ENCODE measurements around the gene TMPRSS6.
A peak's percentile ranks its signal among the peaks of the same experiment; 100 is the strongest.

Gene TMPRSS6

DNA sequence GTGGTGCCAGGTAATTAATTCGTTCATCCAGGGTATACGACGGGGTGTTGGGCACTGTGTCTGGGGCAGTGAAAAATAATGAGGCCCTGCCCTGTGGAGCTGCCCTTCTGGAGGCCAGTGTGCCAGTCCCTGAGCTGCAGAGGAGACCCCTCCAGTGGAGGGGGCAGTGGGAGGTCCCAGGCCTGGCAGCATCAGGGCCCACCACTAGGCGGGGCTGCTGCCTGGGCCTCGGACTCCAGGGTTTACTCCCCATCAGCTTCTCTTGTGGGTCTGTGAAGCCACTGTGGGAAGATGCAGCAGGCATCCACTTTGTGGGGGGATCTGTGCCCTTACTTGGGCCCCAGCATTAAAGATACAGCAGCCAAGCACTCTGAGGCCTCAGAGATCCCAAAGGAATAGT is 17.4 kb upstream of the TMPRSS6 start:
- Histone ChIP-seq H3K79me2 (ENCODE audit: insufficient read depth, low read length) (no peaks in the 10 kb centered on the region), H3K4me1 (ENCODE audit: insufficient read depth, low read length, severe bottlenecking) (no peaks in the 10 kb centered on the region), H3K4me3 (ENCODE audit: low read depth, low read length, poor library complexity, severe bottlenecking) (no peak overlapping the region), H3K9me2 (ENCODE audit: low read depth, low read length) (no peaks in the 10 kb centered on the region), H4K20me1 (ENCODE audit: insufficient read depth, low read length) (no peaks in the 10 kb centered on the region), H3K27me3 (ENCODE audit: insufficient read depth, low read length) (peaks cover 3% of the 10 kb centered on the region; the same call in 1 of the 2 replicates), H3F3A (ENCODE audit: insufficient read depth, low read length) (no peaks in the 10 kb centered on the region), H3K4me2 (ENCODE audit: low read length) (no peak overlapping the region), H3K9me3 (ENCODE audit: low read length) (no peaks in the 10 kb centered on the region), H3K27ac (ENCODE audit: low read depth, low read length, poor library complexity, severe bottlenecking) (no peak overlapping the region), H3K36me3 (ENCODE audit: insufficient read depth, low read length) (no peaks in the 10 kb centered on the region), H3K9ac (ENCODE audit: low read length) (no peak overlapping the region), H2AFZ (ENCODE audit: low read length) (no peak overlapping the region)
- TF ChIP-seq, protein P1, sequence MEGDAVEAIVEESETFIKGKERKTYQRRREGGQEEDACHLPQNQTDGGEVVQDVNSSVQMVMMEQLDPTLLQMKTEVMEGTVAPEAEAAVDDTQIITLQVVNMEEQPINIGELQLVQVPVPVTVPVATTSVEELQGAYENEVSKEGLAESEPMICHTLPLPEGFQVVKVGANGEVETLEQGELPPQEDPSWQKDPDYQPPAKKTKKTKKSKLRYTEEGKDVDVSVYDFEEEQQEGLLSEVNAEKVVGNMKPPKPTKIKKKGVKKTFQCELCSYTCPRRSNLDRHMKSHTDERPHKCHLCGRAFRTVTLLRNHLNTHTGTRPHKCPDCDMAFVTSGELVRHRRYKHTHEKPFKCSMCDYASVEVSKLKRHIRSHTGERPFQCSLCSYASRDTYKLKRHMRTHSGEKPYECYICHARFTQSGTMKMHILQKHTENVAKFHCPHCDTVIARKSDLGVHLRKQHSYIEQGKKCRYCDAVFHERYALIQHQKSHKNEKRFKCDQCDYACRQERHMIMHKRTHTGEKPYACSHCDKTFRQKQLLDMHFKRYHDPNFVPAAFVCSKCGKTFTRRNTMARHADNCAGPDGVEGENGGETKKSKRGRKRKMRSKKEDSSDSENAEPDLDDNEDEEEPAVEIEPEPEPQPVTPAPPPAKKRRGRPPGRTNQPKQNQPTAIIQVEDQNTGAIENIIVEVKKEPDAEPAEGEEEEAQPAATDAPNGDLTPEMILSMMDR (IDR thresholded peaks at IDR 0.05; ENCODE audit: low read length): peak; percentile 55
- TF ChIP-seq EZH2 (IDR thresholded peaks at IDR 0.05; ENCODE audit: borderline replicate concordance, low read length): no peak

DNA sequence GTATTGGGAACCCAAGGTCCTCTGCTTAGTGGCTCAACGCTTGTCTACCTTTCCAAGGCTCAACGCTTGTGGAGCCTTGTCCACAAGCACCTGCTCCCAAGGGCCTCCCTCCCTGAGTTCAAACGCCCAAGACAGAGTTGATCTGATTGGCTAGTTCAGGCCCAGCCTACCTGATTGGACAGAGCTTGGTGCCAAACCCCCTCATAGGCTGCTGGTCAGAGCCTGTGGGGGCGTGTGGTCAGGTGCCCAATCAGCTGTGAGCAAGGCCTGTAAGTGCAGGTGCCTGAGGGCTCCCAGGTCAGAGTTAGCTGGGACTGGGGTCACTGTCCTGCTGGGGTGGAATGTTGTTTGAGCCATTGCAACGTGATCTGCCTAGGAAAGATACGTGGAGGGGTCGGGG is 16.9 kb upstream of the TMPRSS6 start:
- no peaks in the 10 kb centered on the region for H3K36me3 ChIP-seq (ENCODE audit: insufficient read depth, low read length)
- no peaks in the 10 kb centered on the region for H3K79me2 ChIP-seq (ENCODE audit: insufficient read depth, low read length)
- H3K27me3 ChIP-seq (ENCODE audit: insufficient read depth, low read length): peaks cover 4% of the 10 kb centered on the region; the same call in 1 of the 2 replicates
- H3K4me1 ChIP-seq (ENCODE audit: insufficient read depth, low read length, severe bottlenecking): no peaks in the 10 kb centered on the region
- H3K9ac ChIP-seq (ENCODE audit: low read length): no peak overlapping the region
- H3K27ac ChIP-seq (ENCODE audit: low read depth, low read length, poor library complexity, severe bottlenecking): no peak overlapping the region
- no peaks in the 10 kb centered on the region for H3F3A ChIP-seq (ENCODE audit: insufficient read depth, low read length)
- H3K9me2 ChIP-seq (ENCODE audit: low read depth, low read length): no peaks in the 10 kb centered on the region
- H3K9me3 ChIP-seq (ENCODE audit: low read length): no peaks in the 10 kb centered on the region
- TF ChIP-seq, protein P1 (IDR thresholded peaks at IDR 0.05; ENCODE audit: low read length): no peak
- TF ChIP-seq EZH2 (IDR thresholded peaks at IDR 0.05; ENCODE audit: borderline replicate concordance, low read length): no peak
- no peaks in the 10 kb centered on the region for H4K20me1 ChIP-seq (ENCODE audit: insufficient read depth, low read length)
- no peak overlapping the region for H2AFZ ChIP-seq (ENCODE audit: low read length)
- H3K4me3 ChIP-seq (ENCODE audit: low read depth, low read length, poor library complexity, severe bottlenecking): no peak overlapping the region
- H3K4me2 ChIP-seq (ENCODE audit: low read length): no peak overlapping the region

DNA sequence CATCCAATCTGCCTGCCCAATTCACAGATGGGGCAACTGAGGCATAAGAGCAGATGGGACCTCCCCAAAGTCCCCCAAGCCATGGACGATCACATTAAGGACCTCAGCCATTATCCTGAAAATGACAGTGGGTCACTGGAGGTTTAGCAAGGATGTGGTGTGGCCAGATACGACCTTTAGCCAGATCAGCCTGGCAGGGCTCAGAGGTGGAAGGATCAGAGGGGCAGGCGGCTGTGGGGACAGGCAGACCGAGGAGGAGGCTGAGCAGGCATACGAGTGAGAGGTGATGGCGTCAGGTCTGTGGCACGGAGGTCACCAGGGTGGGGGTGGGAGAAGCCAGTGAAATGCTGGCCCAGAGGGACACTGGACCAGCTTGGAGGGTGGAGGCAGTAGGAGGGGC is 14.1 kb upstream of the TMPRSS6 start:
- no peak for TF ChIP-seq EZH2 (IDR thresholded peaks at IDR 0.05; ENCODE audit: borderline replicate concordance, low read length)
- TF ChIP-seq, protein P1 (IDR thresholded peaks at IDR 0.05; ENCODE audit: low read length): no peak
- no peaks in the 10 kb centered on the region for H4K20me1 ChIP-seq (ENCODE audit: insufficient read depth, low read length)

More for the DNA sequence above, 14.1 kb upstream of the TMPRSS6 start:
- H3K9ac ChIP-seq (ENCODE audit: low read length): no peak overlapping the region
- no peaks in the 10 kb centered on the region for H3K79me2 ChIP-seq (ENCODE audit: insufficient read depth, low read length)
- H3K4me2 ChIP-seq (ENCODE audit: low read length): no peak overlapping the region
- H3K9me3 ChIP-seq (ENCODE audit: low read length): no peaks in the 10 kb centered on the region
- H3K27ac ChIP-seq (ENCODE audit: low read depth, low read length, poor library complexity, severe bottlenecking): no peak overlapping the region
- no peaks in the 10 kb centered on the region for H3K4me1 ChIP-seq (ENCODE audit: insufficient read depth, low read length, severe bottlenecking)
- no peak overlapping the region for H3K4me3 ChIP-seq (ENCODE audit: low read depth, low read length, poor library complexity, severe bottlenecking)
- no peaks in the 10 kb centered on the region for H3F3A ChIP-seq (ENCODE audit: insufficient read depth, low read length)
- H3K9me2 ChIP-seq (ENCODE audit: low read depth, low read length): no peaks in the 10 kb centered on the region
- H2AFZ ChIP-seq (ENCODE audit: low read length): no peak overlapping the region
- peaks cover 8% of the 10 kb centered on the region; the same call in 1 of the 2 replicates for H3K27me3 ChIP-seq (ENCODE audit: insufficient read depth, low read length)
- H3K36me3 ChIP-seq (ENCODE audit: insufficient read depth, low read length): no peaks in the 10 kb centered on the region
